ENCODE data around the gene YIPF5.

Gene YIPF5

DNA sequence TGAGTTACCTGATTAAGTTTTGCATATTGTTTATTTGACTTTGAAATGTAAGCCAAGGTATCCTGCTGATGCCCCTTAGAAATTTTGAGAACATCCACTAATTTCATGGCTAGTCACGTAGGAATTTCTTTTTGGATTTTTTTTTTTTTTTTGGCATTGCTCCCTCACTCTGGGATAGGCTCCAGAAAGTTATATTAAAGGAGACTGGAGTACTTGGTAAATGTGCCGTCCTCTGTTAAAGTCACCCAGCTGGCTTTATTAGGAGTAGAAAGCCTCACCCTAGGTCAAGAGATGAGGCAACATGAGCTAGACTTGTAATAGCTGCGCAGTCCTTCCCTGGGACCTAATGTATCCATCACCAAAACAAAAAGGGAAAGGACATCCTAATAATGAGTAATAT lies 3.3 kb upstream of the YIPF5 start:
- no peak for DNase-seq

GRCh38 chr5:144169904-144170275 lies 569 bp downstream of the YIPF5 start:
- no peak for DNase-seq

DNA sequence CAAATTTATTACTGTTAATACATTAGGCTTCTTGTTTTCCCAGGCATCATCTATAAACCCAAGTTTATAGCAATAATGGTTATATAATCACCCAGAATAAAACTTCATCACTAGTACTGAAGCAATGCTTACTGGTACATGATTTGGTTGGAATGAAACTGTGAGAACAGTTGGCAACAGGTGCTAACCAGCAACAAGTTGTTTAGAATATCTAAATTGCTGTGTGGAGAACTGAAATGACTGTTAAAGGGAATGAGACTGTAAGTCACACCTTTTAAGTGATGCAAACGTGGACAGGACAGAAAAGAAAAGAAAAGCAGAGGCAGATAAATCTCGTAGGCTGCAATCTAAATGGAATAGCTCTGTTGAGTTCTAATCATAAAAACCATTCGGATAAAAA lies 2.5 kb downstream of the YIPF5 start:
- DNase-seq, result no peak

GRCh38 chr5:144166696-144167095 lies 3.8 kb downstream of the YIPF5 start:
- DNase-seq, result no peak

DNA sequence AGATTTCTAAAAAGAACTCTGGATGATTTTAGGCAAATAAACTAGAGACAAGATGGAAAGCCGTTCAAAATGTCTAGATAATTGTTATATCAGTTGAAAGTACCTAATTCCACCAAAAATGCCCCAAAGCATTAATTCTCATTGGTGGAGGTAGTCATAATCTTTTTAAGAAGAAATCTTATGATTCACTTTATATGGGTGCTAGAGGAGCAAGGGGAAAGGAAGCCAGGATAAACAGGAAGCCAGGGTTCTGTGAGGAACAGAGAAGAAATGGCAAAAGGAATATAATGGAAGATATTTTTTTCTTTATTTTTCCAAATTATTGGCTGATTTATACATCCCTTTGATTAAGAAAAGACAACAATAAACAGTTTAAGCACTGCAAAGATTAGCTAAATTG lies 7.8 kb downstream of the YIPF5 start:
- DNase-seq, result no peak

- no peak for DNase-seq
Measured at GRCh38 chr5:144156767-144157171, 13.7 kb downstream of the YIPF5 start.

- no peak for DNase-seq
Measured at GRCh38 chr5:144151026-144151425, 19.4 kb downstream of the YIPF5 start.

GRCh38 chr5:144144956-144145751 lies 25.3 kb downstream of the YIPF5 start:
- peak; percentile 11 for DNase-seq

DNA sequence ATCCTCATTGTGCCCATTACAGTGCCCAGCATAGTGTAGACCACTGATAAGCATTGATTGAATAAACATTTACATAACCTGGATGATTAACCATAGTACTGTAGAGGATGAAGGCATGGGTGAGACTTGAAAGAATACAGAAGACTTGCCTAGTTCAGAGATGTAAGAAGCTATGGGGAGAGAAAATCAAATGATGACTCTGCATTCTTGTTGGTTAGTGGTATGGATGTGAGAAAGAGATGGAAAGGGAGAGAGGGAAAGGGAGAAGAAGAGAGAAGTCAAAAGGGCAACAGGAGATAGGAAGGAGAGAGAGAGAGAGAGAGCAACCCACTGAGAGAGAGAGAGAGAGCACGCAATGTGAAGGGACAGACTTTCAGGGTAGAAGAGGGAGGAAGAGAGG lies 26.8 kb downstream of the YIPF5 start:
- no peak for DNase-seq

DNA sequence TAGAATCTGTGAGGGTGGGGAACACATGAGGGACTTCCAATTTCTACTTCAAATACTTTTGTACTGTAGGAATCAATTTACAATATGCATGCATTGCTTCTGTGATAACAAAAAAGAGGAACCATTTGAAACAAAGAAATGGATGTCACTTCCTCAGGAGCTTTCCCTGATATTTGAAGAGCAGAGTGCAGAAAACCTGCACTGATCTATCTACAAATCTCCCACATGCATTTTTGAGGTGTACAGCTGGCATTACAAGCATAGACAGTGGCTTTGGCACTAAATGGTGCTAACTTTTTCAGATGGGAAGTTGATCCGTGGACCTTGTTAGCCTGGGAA lies 27.7 kb downstream of the YIPF5 start:
- no peak for DNase-seq

GRCh38 chr5:144142139-144142823 lies 28.2 kb downstream of the YIPF5 start:
- DNase-seq, result peak; percentile 26

GRCh38 chr5:144141585-144141984 lies 28.9 kb downstream of the YIPF5 start:
- DNase-seq, result no peak

GRCh38 chr5:144139586-144139985 lies 30.9 kb downstream of the YIPF5 start:
- no peak for DNase-seq

GRCh38 chr5:144135113-144135762 lies 35.2 kb downstream of the YIPF5 start:
- no peak for DNase-seq

DNA sequence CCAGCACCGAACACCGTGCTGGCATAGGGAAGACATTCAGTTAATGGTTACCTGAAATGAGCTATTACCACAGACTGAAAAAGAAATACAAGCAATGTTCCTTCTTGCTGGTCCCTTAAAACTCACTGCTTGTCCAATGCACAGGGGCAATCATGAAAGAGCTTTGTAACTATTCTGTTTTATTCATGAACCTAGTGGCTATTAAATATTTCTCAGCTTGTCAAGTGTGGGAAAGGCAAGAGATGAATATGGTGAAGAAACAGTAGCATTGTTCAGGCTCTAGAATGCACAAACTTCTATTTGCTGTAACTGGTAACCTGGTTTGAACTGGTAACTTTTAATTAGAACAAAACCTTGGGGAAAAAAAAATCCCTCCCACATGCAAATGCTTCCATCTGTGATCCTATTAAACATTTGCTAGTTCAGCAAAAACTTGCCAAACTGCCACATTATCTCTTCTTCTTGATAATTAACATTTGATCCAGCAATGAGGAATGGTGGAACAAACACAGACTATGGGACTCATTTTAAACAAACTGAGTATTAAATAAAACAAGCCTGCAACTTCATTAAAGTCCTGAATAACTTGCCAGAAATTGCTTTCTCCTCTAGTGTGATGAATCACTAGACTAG lies 36.1 kb downstream of the YIPF5 start:
- DNase-seq, result no peak

DNA sequence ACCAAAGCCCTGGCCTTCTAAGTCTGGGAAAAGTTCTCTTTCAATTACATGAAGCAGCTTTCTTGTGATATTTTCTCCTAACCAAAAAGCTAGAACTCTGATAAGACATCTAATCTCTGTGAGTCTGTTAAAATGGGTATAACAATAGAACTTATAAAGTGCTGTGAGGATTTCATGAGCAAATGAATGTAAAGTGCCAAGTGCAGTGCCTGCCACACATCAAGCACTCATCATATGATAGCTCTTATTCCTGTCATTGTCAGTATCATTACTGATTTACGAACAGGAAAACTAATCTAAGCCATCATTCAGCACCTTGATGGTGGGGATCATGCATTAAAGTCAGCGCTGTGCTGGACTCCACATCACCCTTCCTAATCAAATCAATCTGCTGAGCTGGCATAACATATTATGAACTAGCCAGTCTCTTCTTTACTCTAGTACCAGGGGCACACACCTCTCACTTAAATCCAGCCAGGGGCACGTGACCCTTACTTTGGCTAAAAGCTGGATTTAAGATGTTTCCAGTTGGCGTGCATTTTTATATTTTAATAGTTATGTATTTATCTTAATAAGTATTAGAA lies 37.3 kb downstream of the YIPF5 start:
- no peak for DNase-seq

- no peak for DNase-seq
Measured at GRCh38 chr5:144131261-144131660, 39.2 kb downstream of the YIPF5 start.

DNA sequence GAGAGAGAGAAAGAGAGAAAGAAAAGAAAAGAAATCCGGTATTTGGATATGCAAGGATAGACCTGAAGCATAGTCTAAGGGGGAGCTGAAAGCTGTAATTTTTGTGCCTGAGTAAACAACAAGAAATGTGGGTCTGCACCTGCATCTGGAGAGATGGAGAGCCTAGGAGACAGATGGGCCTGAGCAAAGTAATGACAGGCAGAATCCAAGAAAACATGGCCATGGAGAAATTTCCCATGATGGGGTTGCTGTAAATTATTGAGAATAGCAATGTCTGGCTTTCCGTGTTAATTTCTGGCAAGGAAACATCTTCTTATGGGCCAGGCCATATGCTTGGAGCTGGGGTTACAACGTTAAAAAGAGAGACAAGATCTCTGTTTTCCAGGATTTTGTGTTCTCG lies 40.2 kb downstream of the YIPF5 start:
- DNase-seq, result no peak

GRCh38 chr5:144128844-144129243 lies 41.6 kb downstream of the YIPF5 start:
- DNase-seq, result no peak

DNA sequence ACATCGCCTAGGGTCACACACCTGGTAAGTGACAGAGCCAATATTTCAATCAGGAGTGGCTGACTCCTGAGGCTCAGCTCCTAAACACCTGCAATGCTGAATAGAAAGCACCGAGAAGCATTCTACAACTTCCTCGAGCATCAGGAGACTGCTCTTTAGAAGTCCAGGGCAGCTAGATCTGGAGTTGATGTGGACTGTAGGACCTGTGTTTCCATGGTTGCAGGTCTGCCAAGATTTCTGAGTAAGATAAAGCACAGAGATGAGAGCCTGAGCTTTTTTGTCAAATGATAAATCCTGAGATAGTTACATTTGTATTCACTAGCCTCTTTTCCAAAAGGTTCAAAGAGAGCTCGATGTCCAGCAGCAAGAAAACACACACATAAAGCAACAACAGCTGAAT lies 43.8 kb downstream of the YIPF5 start:
- no peak for DNase-seq

GRCh38 chr5:144125163-144125726 lies 45.2 kb downstream of the YIPF5 start:
- DNase-seq, result no peak

GRCh38 chr5:144122641-144123040 lies 47.8 kb downstream of the YIPF5 start:
- no peak for DNase-seq

GRCh38 chr5:144122081-144122480 lies 48.4 kb downstream of the YIPF5 start:
- no peak for DNase-seq
